ENCODE results near the gene DDX55.

DNA sequence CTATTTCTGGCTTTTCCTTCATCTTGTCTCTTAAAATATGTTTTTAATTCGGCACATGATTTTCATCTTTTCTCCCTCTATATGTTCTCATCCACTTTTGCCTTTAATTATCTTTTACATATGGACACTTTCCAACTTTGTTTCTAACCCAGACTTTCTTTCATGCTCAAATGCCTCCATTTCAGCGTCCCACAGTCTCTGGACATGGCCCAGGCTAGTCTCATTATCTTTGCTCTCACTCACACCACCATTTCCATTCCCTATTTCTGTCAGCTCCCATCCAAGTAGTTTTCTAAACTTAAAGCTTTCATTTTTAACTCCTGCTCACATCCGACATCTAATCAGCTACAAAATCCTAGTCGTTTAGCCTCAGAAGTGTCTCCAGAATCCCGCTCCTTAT, 46.5 kb downstream of the DDX55 start:
- no peak for TF ChIP-seq TEAD2 (CRISPR knock-in tag; IDR thresholded peaks at IDR 0.05)
- TF ChIP-seq, protein P1, sequence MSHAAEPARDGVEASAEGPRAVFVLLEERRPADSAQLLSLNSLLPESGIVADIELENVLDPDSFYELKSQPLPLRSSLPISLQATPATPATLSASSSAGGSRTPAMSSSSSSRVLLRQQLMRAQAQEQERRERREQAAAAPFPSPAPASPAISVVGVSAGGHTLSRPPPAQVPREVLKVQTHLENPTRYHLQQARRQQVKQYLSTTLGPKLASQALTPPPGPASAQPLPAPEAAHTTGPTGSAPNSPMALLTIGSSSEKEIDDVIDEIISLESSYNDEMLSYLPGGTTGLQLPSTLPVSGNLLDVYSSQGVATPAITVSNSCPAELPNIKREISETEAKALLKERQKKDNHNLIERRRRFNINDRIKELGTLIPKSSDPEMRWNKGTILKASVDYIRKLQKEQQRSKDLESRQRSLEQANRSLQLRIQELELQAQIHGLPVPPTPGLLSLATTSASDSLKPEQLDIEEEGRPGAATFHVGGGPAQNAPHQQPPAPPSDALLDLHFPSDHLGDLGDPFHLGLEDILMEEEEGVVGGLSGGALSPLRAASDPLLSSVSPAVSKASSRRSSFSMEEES (CRISPR knock-in tag; IDR thresholded peaks at IDR 0.05) = no peak
- TF ChIP-seq ZNF431 (CRISPR knock-in tag; IDR thresholded peaks at IDR 0.05; ENCODE audit: borderline replicate concordance, low read depth) = no peak
- TF ChIP-seq, protein P2, sequence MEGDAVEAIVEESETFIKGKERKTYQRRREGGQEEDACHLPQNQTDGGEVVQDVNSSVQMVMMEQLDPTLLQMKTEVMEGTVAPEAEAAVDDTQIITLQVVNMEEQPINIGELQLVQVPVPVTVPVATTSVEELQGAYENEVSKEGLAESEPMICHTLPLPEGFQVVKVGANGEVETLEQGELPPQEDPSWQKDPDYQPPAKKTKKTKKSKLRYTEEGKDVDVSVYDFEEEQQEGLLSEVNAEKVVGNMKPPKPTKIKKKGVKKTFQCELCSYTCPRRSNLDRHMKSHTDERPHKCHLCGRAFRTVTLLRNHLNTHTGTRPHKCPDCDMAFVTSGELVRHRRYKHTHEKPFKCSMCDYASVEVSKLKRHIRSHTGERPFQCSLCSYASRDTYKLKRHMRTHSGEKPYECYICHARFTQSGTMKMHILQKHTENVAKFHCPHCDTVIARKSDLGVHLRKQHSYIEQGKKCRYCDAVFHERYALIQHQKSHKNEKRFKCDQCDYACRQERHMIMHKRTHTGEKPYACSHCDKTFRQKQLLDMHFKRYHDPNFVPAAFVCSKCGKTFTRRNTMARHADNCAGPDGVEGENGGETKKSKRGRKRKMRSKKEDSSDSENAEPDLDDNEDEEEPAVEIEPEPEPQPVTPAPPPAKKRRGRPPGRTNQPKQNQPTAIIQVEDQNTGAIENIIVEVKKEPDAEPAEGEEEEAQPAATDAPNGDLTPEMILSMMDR (CRISPR knock-in tag; IDR thresholded peaks at IDR 0.05) = no peak
- TF ChIP-seq EP300 (IDR thresholded peaks at IDR 0.05; ENCODE audit: low read depth in 2 of 2, low read length in 2 of 2) = no peak
- TF ChIP-seq EP300 (CRISPR knock-in tag; IDR thresholded peaks at IDR 0.05; ENCODE audit: borderline replicate concordance) = no peak
- TF ChIP-seq DMAP1 (CRISPR knock-in tag; IDR thresholded peaks at IDR 0.05) = no peak
- TF ChIP-seq ATF1 (CRISPR knock-in tag; IDR thresholded peaks at IDR 0.05) = no peak

All from HepG2 (cell line).